Activated CD4-positive, CD25-positive, alpha-beta regulatory T cell treated with anti-CD3 and anti-CD28 coated beads, Interleukin-2, amount 50 U/mL, for 24 hours (primary cell): ENCODE results near the gene ZFPL1.

Source experiments
- ATAC-seq, 2 donors: fragments of 150-1000 bp; cut with Tn5 transposase; one replicate each; pipeline ENCODE4 v1.10.0; 2021; ENCODE audit warnings: mild to moderate bottlenecking in 1 of 2, moderate library complexity in 1 of 2

Gene ZFPL1

GRCh38 chr11:65095974-65096806, 12.2 kb downstream of the ZFPL1 start, which contains the start of gene VPS51:
VPS51 (plus strand) TSS chr11:65096214; CDS start chr11:65096251, 37 bp downstream.
- ATAC-seq = peak; percentile 95

GRCh38 chr11:65096926-65097325, 12.9 kb downstream of the ZFPL1 start:
- no peak for ATAC-seq

GRCh38 chr11:65100674-65101350, 16.8 kb downstream of the ZFPL1 start:
- ATAC-seq = no peak

- ATAC-seq = no peak
Measured at GRCh38 chr11:65102142-65103095, 18.4 kb downstream of the ZFPL1 start.

GRCh38 chr11:65103476-65103875, 19.5 kb downstream of the ZFPL1 start:
- ATAC-seq = no peak

GRCh38 chr11:65104628-65105027, 20.6 kb downstream of the ZFPL1 start:
- no peak for ATAC-seq

- ATAC-seq = no peak
Measured at GRCh38 chr11:65107078-65107477, 23.1 kb downstream of the ZFPL1 start.

GRCh38 chr11:65107751-65108468, 23.9 kb downstream of the ZFPL1 start:
- ATAC-seq = no peak

- ATAC-seq = no peak
Measured at GRCh38 chr11:65108469-65109123, 24.6 kb downstream of the ZFPL1 start.

GRCh38 chr11:65109231-65110198, 25.5 kb downstream of the ZFPL1 start:
- no peak for ATAC-seq

GRCh38 chr11:65110354-65110861, 26.4 kb downstream of the ZFPL1 start:
- ATAC-seq = peak; percentile 52 to 54

- ATAC-seq = no peak
Measured at GRCh38 chr11:65111159-65111743, 27.2 kb downstream of the ZFPL1 start.

- peak; percentile 78 to 80 for ATAC-seq
Measured at GRCh38 chr11:65111744-65112545, 27.9 kb downstream of the ZFPL1 start, which contains the start of gene TM7SF2. TM7SF2 (plus strand) TSS chr11:65111872; CDS start chr11:65112016, 144 bp downstream.

- peak; percentile 42 to 43 for ATAC-seq
Measured at GRCh38 chr11:65112546-65113360, 28.7 kb downstream of the ZFPL1 start.

- no peak for ATAC-seq
Measured at GRCh38 chr11:65113361-65113756, 29.3 kb downstream of the ZFPL1 start.

- ATAC-seq = no peak
Measured at GRCh38 chr11:65113839-65114238, 29.8 kb downstream of the ZFPL1 start.

GRCh38 chr11:65114538-65115171, 30.6 kb downstream of the ZFPL1 start:
- no peak for ATAC-seq
